Kidney (tissue), 14 donors: Measurements from ENCODE around the gene RER1. TPM values are rescaled to one million over a fixed set of nuclear protein-coding genes. Genes with fewer than 3 reads are reported as not detected.

Experiments used
- DNase-seq, 5 donors: peaks; one replicate each; pipeline ENCODE4 v3.0.0-alpha.2; 2013 to 2020
- FAIRE-seq: peaks from 2 replicates; lab custom pipeline; 2012; peaks lifted over from hg19 to GRCh38; lab: Jason Lieb, UNC
- H3K27ac ChIP-seq, 2 donors: one replicate each; pipeline ENCODE4 v1.7.0; 2013; ENCODE audit warnings: low read depth in 2 of 2, low read length in 2 of 2, inconsistent platforms in 1 of 2
- H3K27me3 ChIP-seq: one replicate; pipeline ENCODE4 v1.7.1; 2013; ENCODE audit warnings: low read length, inconsistent platforms; ENCODE audit not compliant: control insufficient read depth, insufficient read depth
- H3K36me3 ChIP-seq, 3 donors: one replicate each; pipeline versions ENCODE4 v1.7.0 to v1.7.1; 2013; ENCODE audit warnings: low read length in 3 of 3, control low read depth in 1 of 3, inconsistent platforms in 1 of 3; ENCODE audit not compliant: insufficient read depth in 3 of 3, control insufficient read depth in 2 of 3
- H3K4me1 ChIP-seq, 3 donors: one replicate each; pipeline versions ENCODE4 v1.7.0 to v1.7.1; 2013; ENCODE audit warnings: low read length in 3 of 3, inconsistent platforms in 1 of 3, low read depth in 1 of 3; ENCODE audit not compliant: control insufficient read depth in 2 of 3, insufficient read depth in 2 of 3
- H3K4me3 ChIP-seq, 3 donors: one replicate each; pipeline versions ENCODE4 v1.7.0 to v1.8.1; 2013; ENCODE audit warnings: low read length in 3 of 3, control low read depth in 1 of 3, inconsistent platforms in 1 of 3
- H3K9ac ChIP-seq, 3 donors: one replicate each; pipeline versions ENCODE4 v1.7.0 to v1.7.1; 2013; ENCODE audit warnings: low read length in 3 of 3, control low read depth in 1 of 3, inconsistent platforms in 1 of 3
- H3K9me3 ChIP-seq, 3 donors: one replicate each; pipeline versions ENCODE4 v1.7.0 to v1.7.1; 2013; ENCODE audit warnings: low read length in 3 of 3, control low read depth in 1 of 3, inconsistent platforms in 1 of 3; ENCODE audit not compliant: control insufficient read depth in 2 of 3, insufficient read depth in 1 of 3
- intact Hi-C: fragments of 100-400 bp; cut with DNase I; formaldehyde crosslinking; loops from one replicate; pipeline ENCODE4 v1.11.1; 2022
- polyA plus RNA-seq: library from polyadenylated mRNA; stranded (reverse); fragments of 350-450 nt; fragmentation: Illumina TruSeq; extraction: RNeasy Lipid Tissue Mini Kit (QIAGEN cat#74804); gene quantifications from one replicate; pipeline ENCODE4 v1.2.3, GENCODE V29; 2014; ENCODE audit warnings: low read depth, low replicate concordance; ENCODE audit not compliant: insufficient read depth
- total RNA-seq: library from RNA; stranded (reverse); fragmentation: NEBNext Ultra II Directional; extraction: Animal tissue kit (Norgen Biotek cat#: 25700); gene quantifications from one replicate; pipeline ENCODE4 v1.2.1, GENCODE V29; 2021
- TF ChIP-seq, protein P1 (sequence below): IDR thresholded peaks from 3 replicates; pipeline ENCODE4 v1.5.1; 2012; ENCODE audit warnings: mild to moderate bottlenecking, moderate library complexity, borderline replicate concordance; ENCODE audit not compliant: insufficient read depth; ENCODE audit errors: extremely low read depth
- donor health status: control.
- donor health status: control.
- donor health status: control.
- donor health status: control.
- donor health status: control.
- donor health status: DM: yes; HTN: yes; CAD: no.
- donor health status: Normal renal cell carcinoma (clear cell type).

Gene RER1
- total and polyA plus RNA-seq, 2 donors from 2014 or later: 158 to 162 TPM

DNA sequence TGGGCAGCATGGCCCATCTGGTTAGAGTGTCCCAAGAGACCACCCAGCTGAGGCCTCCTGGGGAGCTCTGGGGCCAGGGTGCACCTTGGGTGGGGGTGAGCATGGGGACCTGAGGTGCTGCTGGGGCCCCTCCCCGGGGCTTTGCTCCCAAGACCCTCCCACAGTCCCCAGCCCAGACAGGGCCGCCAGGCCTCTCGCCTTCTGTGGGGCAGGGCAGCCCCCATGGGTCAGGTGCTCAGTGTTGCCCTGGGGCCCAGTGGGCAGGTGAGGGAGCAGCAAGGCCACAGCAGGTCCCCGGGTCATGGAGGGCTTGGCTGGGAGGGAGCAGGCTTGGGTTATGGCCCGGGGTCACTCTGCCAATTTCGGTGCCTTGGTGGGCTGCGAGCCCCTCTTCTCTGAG lies 45.2 kb downstream of the RER1 start:
- Histone ChIP-seq H3K4me1 (no peaks in the 10 kb centered on the region), H3K27me3 (no peaks in the 10 kb centered on the region), H3K9ac (no peak overlapping the region), H3K27ac (no peak overlapping the region), H3K4me3 (no peak overlapping the region), H3K36me3 (no peaks in the 10 kb centered on the region), H3K9me3 (no peaks in the 10 kb centered on the region)
- TF ChIP-seq, protein P1, sequence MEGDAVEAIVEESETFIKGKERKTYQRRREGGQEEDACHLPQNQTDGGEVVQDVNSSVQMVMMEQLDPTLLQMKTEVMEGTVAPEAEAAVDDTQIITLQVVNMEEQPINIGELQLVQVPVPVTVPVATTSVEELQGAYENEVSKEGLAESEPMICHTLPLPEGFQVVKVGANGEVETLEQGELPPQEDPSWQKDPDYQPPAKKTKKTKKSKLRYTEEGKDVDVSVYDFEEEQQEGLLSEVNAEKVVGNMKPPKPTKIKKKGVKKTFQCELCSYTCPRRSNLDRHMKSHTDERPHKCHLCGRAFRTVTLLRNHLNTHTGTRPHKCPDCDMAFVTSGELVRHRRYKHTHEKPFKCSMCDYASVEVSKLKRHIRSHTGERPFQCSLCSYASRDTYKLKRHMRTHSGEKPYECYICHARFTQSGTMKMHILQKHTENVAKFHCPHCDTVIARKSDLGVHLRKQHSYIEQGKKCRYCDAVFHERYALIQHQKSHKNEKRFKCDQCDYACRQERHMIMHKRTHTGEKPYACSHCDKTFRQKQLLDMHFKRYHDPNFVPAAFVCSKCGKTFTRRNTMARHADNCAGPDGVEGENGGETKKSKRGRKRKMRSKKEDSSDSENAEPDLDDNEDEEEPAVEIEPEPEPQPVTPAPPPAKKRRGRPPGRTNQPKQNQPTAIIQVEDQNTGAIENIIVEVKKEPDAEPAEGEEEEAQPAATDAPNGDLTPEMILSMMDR: no peak
- intact Hi-C loops: no loop called here
- FAIRE-seq (no peak), DNase-seq (no peak)

- Histone ChIP-seq H3K36me3 (no peaks in the 10 kb centered on the region), H3K9ac (no peak overlapping the region), H3K4me3 (no peak overlapping the region), H3K4me1 (no peaks in the 10 kb centered on the region), H3K27ac (no peak overlapping the region), H3K27me3 (peaks cover 2% of the 10 kb centered on the region), H3K9me3 (no peaks in the 10 kb centered on the region)
- DNase-seq (no peak), FAIRE-seq (no peak)
- TF ChIP-seq, protein P1: no peak
- intact Hi-C loops: no loop called here
These were observed 46.0 kb downstream of the RER1 start for GRCh38 chr1:2437617-2438016.

DNA sequence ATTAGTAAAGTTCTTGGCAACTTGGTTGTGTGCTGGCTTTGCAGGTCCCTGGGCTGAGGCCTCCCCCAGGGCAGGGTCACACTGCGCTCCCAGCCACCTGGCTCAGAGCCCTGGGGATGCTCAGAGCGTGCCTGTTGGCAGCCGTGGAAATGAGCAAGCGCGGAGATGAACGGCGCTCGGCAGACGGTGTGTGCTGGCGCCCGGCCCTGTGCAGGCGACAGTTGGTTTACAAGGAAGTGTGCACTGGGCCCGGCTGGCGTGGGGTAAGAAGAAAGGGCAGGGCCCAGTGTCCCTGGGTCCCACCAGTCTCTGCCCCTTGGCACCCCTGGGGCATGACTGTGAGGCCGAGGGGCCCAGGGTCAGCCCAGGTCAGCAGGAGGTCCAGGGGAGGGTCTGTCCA lies 46.4 kb downstream of the RER1 start:
- TF ChIP-seq, protein P1: no peak
- FAIRE-seq (no peak), DNase-seq (no peak)
- Histone ChIP-seq H3K27ac (no peak overlapping the region), H3K36me3 (no peaks in the 10 kb centered on the region), H3K4me1 (no peaks in the 10 kb centered on the region), H3K9ac (no peak overlapping the region), H3K27me3 (peaks cover 6% of the 10 kb centered on the region), H3K9me3 (no peaks in the 10 kb centered on the region), H3K4me3 (no peak overlapping the region)
- intact Hi-C loops: no loop called here

GRCh38 chr1:2438641-2439040 lies 47.0 kb downstream of the RER1 start:
- Histone ChIP-seq H3K9me3 (no peaks in the 10 kb centered on the region), H3K9ac (no peak overlapping the region), H3K27me3 (peaks cover 6% of the 10 kb centered on the region), H3K36me3 (no peaks in the 10 kb centered on the region), H3K4me3 (no peak overlapping the region), H3K27ac (no peak overlapping the region), H3K4me1 (no peaks in the 10 kb centered on the region)
- FAIRE-seq: no peak
- DNase-seq: no peak
- TF ChIP-seq, protein P1: no peak
- intact Hi-C loops: no loop called here
